ENCODE measurements around the gene ZRANB1.

Gene ZRANB1

DNA sequence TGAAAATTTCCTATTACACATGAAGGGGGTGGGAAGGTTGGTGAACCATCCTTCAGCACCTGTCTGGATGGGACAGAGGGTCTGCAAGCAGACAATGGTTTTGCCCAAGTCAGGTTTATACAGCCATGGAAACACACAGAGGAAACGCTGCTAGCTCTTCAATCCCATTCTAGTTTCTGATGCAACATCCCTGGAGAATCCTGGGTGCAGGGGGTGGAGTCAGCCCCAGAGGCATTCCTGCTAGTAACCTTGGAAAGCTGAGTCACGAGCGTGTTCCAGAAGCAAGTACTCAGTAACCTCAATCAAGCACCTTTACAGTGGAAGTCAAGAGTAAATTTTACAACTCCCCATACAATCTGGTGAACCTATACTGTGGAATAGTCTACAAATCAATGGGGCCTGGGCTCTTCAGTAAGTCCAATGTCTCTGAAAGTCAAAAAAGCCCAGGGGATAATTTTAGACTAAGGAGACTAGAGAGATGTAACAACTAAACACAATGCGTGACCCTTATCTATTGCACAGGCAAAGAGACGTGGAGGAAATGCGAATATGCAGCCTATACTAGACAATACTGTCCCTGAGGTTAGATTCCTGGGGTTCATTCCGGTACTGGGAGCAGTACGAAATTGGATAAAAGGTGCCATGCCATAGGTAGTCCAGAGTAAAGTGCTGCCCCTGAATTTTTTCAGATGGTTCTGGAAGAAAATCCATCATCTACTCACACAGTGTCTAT lies 95.4 kb downstream of the ZRANB1 start:
- no peaks in the 10 kb centered on the region for H3K27me3 ChIP-seq (ENCODE audit: control insufficient read depth, insufficient read depth, low read length)
- H3K27ac ChIP-seq (ENCODE audit: low read length), result no peak overlapping the region
- peaks cover 22% of the 10 kb centered on the region for H3K36me3 ChIP-seq (ENCODE audit: control insufficient read depth, low read depth, low read length)
- H3K4me3 ChIP-seq (ENCODE audit: low read length), result no peak overlapping the region
- H3K9me3 ChIP-seq (ENCODE audit: control insufficient read depth, low read depth, low read length), result no peaks in the 10 kb centered on the region
- peaks cover 33% of the 10 kb centered on the region for H3K4me1 ChIP-seq (ENCODE audit: control insufficient read depth, low read depth, low read length)
- no peak overlapping the region for H3K9ac ChIP-seq (ENCODE audit: low read length)

All from iPS-18a (cell line).